ENCODE measurements around the gene TAAR6. TPM values are rescaled to one million over a fixed set of nuclear protein-coding genes. Genes with fewer than 3 reads are reported as not detected.

TAAR6 gene
- total and polyA plus RNA-seq, 2 of the 4 experiments (the other 2 are of a cell fraction): not detected

GRCh38 chr6:132592855-132593254 lies 22.7 kb downstream of the TAAR6 start:
- H3K9me1 ChIP-seq (ENCODE audit: insufficient read depth, low read length): no peaks in the 10 kb centered on the region
- WGBS, 2 experiments (ENCODE audit: extremely low coverage in 2 of 2, insufficient read length in 1 of 2): no CpG with 5 or more reads among the region's 2 CpGs

More at GRCh38 chr6:132592855-132593254, 22.7 kb downstream of the TAAR6 start:
- Histone ChIP-seq H2AFZ (replicated peaks; ENCODE audit: low read length, poor library complexity) (no peak overlapping the region), H2BK20ac (ENCODE audit: low read depth, low read length) (no peak overlapping the region), H3K27ac (ENCODE audit: insufficient read depth, low read length) (no peak overlapping the region), H3K14ac (replicated peaks; ENCODE audit: low read depth, low read length) (no peak overlapping the region), H3K9ac (ENCODE audit: low read depth, low read length) (no peak overlapping the region), H3K79me1 (ENCODE audit: low read depth in 1 of 2, low read length in 2 of 2) (no peaks in the 10 kb centered on the region), H3K9me3 (ENCODE audit: control insufficient read depth, insufficient read depth, low read length) (no peaks in the 10 kb centered on the region), H4K5ac (ENCODE audit: low read depth, low read length) (no peak overlapping the region), H2BK15ac (ENCODE audit: low read depth, low read length) (no peak overlapping the region), H4K91ac (ENCODE audit: insufficient read depth, low read depth, low read length) (no peak overlapping the region), H2BK5ac (ENCODE audit: low read depth, low read length, poor library complexity, severe bottlenecking) (no peak overlapping the region), H3K4me1 (ENCODE audit: control insufficient read depth, insufficient read depth, low read length) (no peaks in the 10 kb centered on the region), H3K36me3 (ENCODE audit: control insufficient read depth, insufficient read depth, low read length) (no peaks in the 10 kb centered on the region), H4K20me1 (ENCODE audit: insufficient read depth, low read length) (no peaks in the 10 kb centered on the region), H2AK9ac (replicated peaks; ENCODE audit: low read depth, low read length, poor library complexity) (no peak overlapping the region), H3K4me3 (ENCODE audit: insufficient read depth, low read depth, low read length) (no peak overlapping the region), H3K18ac (ENCODE audit: low read depth, low read length) (no peak overlapping the region), H3K23ac (ENCODE audit: low read depth, low read length) (no peak overlapping the region), H3K4ac (ENCODE audit: low read depth, low read length) (no peak overlapping the region), H3K27me3 (ENCODE audit: control insufficient read depth, insufficient read depth, low read length) (peaks cover 36% of the 10 kb centered on the region), H2BK120ac (ENCODE audit: low read depth, low read length) (no peak overlapping the region), H3K56ac (ENCODE audit: extremely low read depth, insufficient read depth, low read length) (no peak overlapping the region), H2AK5ac (ENCODE audit: low read depth, low read length) (no peak overlapping the region), H3K4me2 (ENCODE audit: low read depth, low read length) (no peak overlapping the region), H4K8ac (ENCODE audit: low read depth in 2 of 2, low read length in 2 of 2) (no peak overlapping the region)
- intact Hi-C loops (cut with micrococcal nuclease) (no loop called here), dilution Hi-C loops (cut with HindIII; ENCODE audit: low sequenced_read_pairs, unreplicated experiment) (no loop called here), in situ Hi-C loops (cut with MboI; ENCODE audit: low sequenced_read_pairs) (no loop called here)
- ATAC-seq (ENCODE audit: low read depth) (no peak), DNase-seq (no peak)
- ChIA-PET CTCF (no interaction called here), POLR2A (ENCODE audit: unreplicated experiment) (no interaction called here)
- no TSS peak for BruUV-seq (replicated peaks)
- TF ChIP-seq ELK1 (IDR thresholded peaks at IDR 0.05; ENCODE audit: borderline replicate concordance, low read depth, low read length): no peak
- TF ChIP-seq RFX5 (IDR thresholded peaks at IDR 0.05; ENCODE audit: low read depth, low read length): no peak
- no peak for TF ChIP-seq MXI1 (IDR thresholded peaks at IDR 0.05; ENCODE audit: borderline replicate concordance, low read depth, low read length)
- no peak for TF ChIP-seq USF2 (IDR thresholded peaks at IDR 0.05; ENCODE audit: low read depth, low read length)
- TF ChIP-seq MAFK (IDR thresholded peaks at IDR 0.05; ENCODE audit: low read depth, low read length): no peak
- no peak for TF ChIP-seq BHLHE40 (IDR thresholded peaks at IDR 0.05; ENCODE audit: low read depth, low read length)
- no peak for TF ChIP-seq RAD21 (IDR thresholded peaks at IDR 0.05; ENCODE audit: low read length)
- no peak for TF ChIP-seq SMC3 (IDR thresholded peaks at IDR 0.05; ENCODE audit: low read depth, low read length)
- no peak for TF ChIP-seq CTCF (conservative IDR thresholded peaks at IDR 0.05; ENCODE audit: low read depth, low read length)
- TF ChIP-seq CHD1 (IDR thresholded peaks at IDR 0.05; ENCODE audit: low read depth, low read length): no peak
- no peak for TF ChIP-seq CEBPB (IDR thresholded peaks at IDR 0.05; ENCODE audit: low read depth, low read length)
- no peak for TF ChIP-seq NFE2L2 (IDR thresholded peaks at IDR 0.05; ENCODE audit: low read depth, low read length)
- no peak for TF ChIP-seq MAZ (IDR thresholded peaks at IDR 0.05; ENCODE audit: borderline replicate concordance, low read depth, low read length)
- no peak for TF ChIP-seq RCOR1 (IDR thresholded peaks at IDR 0.05; ENCODE audit: insufficient replicate concordance, low read length)
- TF ChIP-seq POLR2A (IDR thresholded peaks at IDR 0.05; ENCODE audit: low read depth, low read length): no peak
- no peak for TF ChIP-seq FOS (IDR thresholded peaks at IDR 0.05; ENCODE audit: low read depth, low read length)
